Rectal smooth muscle tissue (tissue), 1 donor: ENCODE measurements around the gene CPOX.

Experiments used
- H3K27ac ChIP-seq: one replicate; pipeline ENCODE4 v1.7.0; 2013; ENCODE audit warnings: low read depth, low read length, inconsistent platforms
- H3K27me3 ChIP-seq: one replicate; pipeline ENCODE4 v1.7.0; 2013; ENCODE audit warnings: low read length; ENCODE audit not compliant: control insufficient read depth, insufficient read depth
- H3K36me3 ChIP-seq: one replicate; pipeline ENCODE4 v1.7.0; 2013; ENCODE audit warnings: low read length; ENCODE audit not compliant: control insufficient read depth, insufficient read depth
- H3K4me1 ChIP-seq: one replicate; pipeline ENCODE4 v1.7.0; 2013; ENCODE audit warnings: low read length; ENCODE audit not compliant: control insufficient read depth, insufficient read depth
- H3K4me3 ChIP-seq: one replicate; pipeline ENCODE4 v1.7.0; 2013; ENCODE audit warnings: low read length
- H3K9ac ChIP-seq: one replicate; pipeline ENCODE4 v1.7.0; 2013; ENCODE audit warnings: low read length

CPOX gene

GRCh38 chr3:98555025-98555379 is 38.4 kb downstream of the CPOX start:
- no peaks in the 10 kb centered on the region for H3K4me1 ChIP-seq
- no peak overlapping the region for H3K4me3 ChIP-seq
- H3K27ac ChIP-seq = no peak overlapping the region
- H3K27me3 ChIP-seq = no peaks in the 10 kb centered on the region
- H3K9ac ChIP-seq = no peak overlapping the region
- no peaks in the 10 kb centered on the region for H3K36me3 ChIP-seq

- no peak overlapping the region for H3K4me3 ChIP-seq
- H3K27me3 ChIP-seq = no peaks in the 10 kb centered on the region
- no peaks in the 10 kb centered on the region for H3K36me3 ChIP-seq
- H3K9ac ChIP-seq = no peak overlapping the region
- H3K4me1 ChIP-seq = no peaks in the 10 kb centered on the region
- no peak overlapping the region for H3K27ac ChIP-seq
Measured at GRCh38 chr3:98554580-98554979, 38.8 kb downstream of the CPOX start.

DNA sequence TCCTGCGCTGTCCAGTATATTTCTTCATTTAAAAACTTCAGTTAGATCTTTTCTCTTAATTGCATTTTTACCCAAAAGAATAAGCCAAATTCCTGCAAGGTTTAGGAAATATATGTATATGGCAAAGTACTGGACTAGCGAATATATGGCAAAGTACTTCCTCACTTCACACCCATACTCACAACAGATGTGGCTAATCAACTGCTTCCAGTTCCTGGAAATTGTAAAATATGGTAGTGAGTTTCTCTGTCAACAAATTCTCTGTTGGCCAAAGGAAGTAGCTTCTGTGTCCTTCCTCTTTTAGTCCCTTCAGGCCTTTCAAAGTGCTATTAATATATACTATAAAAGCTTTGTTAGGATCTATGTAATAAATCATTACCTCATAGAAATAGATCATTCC is 39.7 kb downstream of the CPOX start:
- Histone ChIP-seq H3K4me1 (no peaks in the 10 kb centered on the region), H3K27ac (no peak overlapping the region), H3K4me3 (no peak overlapping the region), H3K27me3 (no peaks in the 10 kb centered on the region), H3K9ac (no peak overlapping the region), H3K36me3 (no peaks in the 10 kb centered on the region)

- H3K9ac ChIP-seq = no peak overlapping the region
- no peak overlapping the region for H3K27ac ChIP-seq
- H3K4me1 ChIP-seq = no peaks in the 10 kb centered on the region
- no peak overlapping the region for H3K4me3 ChIP-seq
- no peaks in the 10 kb centered on the region for H3K36me3 ChIP-seq
- H3K27me3 ChIP-seq = no peaks in the 10 kb centered on the region
Measured at GRCh38 chr3:98553021-98553563, 40.3 kb downstream of the CPOX start.

GRCh38 chr3:98552232-98553020 is 41.0 kb downstream of the CPOX start:
- Histone ChIP-seq H3K27ac (no peak overlapping the region), H3K36me3 (no peaks in the 10 kb centered on the region), H3K9ac (no peak overlapping the region)

GRCh38 chr3:98551754-98552153 is 41.7 kb downstream of the CPOX start:
- H3K27me3 ChIP-seq = no peaks in the 10 kb centered on the region
- no peak overlapping the region for H3K4me3 ChIP-seq
- H3K9ac ChIP-seq = no peak overlapping the region
- no peaks in the 10 kb centered on the region for H3K36me3 ChIP-seq
- no peaks in the 10 kb centered on the region for H3K4me1 ChIP-seq
- H3K27ac ChIP-seq = no peak overlapping the region

More at GRCh38 chr3:98552232-98553020, 41.0 kb downstream of the CPOX start:
- Histone ChIP-seq H3K4me1 (no peaks in the 10 kb centered on the region), H3K27me3 (no peaks in the 10 kb centered on the region), H3K4me3 (no peak overlapping the region)

GRCh38 chr3:98551236-98551635 is 42.2 kb downstream of the CPOX start:
- no peaks in the 10 kb centered on the region for H3K36me3 ChIP-seq
- H3K4me3 ChIP-seq = no peak overlapping the region
- H3K9ac ChIP-seq = no peak overlapping the region
- no peak overlapping the region for H3K27ac ChIP-seq
- no peaks in the 10 kb centered on the region for H3K27me3 ChIP-seq
- no peaks in the 10 kb centered on the region for H3K4me1 ChIP-seq

DNA sequence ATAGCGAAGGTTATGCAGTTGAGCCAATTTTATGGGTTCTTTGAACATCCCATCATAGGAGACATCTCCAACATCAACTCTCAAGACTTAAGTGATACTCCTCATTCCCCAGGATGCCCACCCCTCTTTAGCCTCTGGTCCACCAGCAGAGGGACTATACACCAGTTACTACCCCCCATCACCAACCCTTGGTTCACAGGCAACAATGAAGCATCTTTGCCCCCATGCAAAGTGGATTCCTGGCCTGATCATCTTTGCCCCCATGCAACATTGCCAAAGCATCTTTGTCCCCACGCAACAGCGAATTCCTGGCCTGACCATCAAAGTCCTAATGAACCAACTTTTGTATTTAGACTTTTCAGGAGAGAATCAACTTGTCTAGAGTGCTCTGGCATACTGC is 42.6 kb downstream of the CPOX start:
- no peaks in the 10 kb centered on the region for H3K36me3 ChIP-seq
- H3K4me3 ChIP-seq = no peak overlapping the region
- H3K27me3 ChIP-seq = no peaks in the 10 kb centered on the region
- no peak overlapping the region for H3K9ac ChIP-seq
- no peaks in the 10 kb centered on the region for H3K4me1 ChIP-seq
- H3K27ac ChIP-seq = no peak overlapping the region

- H3K27me3 ChIP-seq = no peaks in the 10 kb centered on the region
- H3K4me3 ChIP-seq = no peak overlapping the region
- H3K9ac ChIP-seq = no peak overlapping the region
- no peaks in the 10 kb centered on the region for H3K36me3 ChIP-seq
- H3K27ac ChIP-seq = no peak overlapping the region
- H3K4me1 ChIP-seq = no peaks in the 10 kb centered on the region
Measured at GRCh38 chr3:98548544-98548943, 44.9 kb downstream of the CPOX start.

GRCh38 chr3:98545940-98546339 is 47.5 kb downstream of the CPOX start:
- Histone ChIP-seq H3K9ac (no peak overlapping the region), H3K4me1 (no peaks in the 10 kb centered on the region), H3K36me3 (no peaks in the 10 kb centered on the region), H3K27ac (no peak overlapping the region), H3K4me3 (no peak overlapping the region), H3K27me3 (no peaks in the 10 kb centered on the region)

GRCh38 chr3:98542623-98543022 is 50.8 kb downstream of the CPOX start:
- H3K4me3 ChIP-seq = no peak overlapping the region
- H3K36me3 ChIP-seq = no peaks in the 10 kb centered on the region
- no peak overlapping the region for H3K27ac ChIP-seq
- H3K9ac ChIP-seq = no peak overlapping the region
- H3K27me3 ChIP-seq = no peaks in the 10 kb centered on the region
- no peaks in the 10 kb centered on the region for H3K4me1 ChIP-seq

GRCh38 chr3:98541695-98542094 is 51.7 kb downstream of the CPOX start:
- Histone ChIP-seq H3K27ac (no peak overlapping the region), H3K27me3 (no peaks in the 10 kb centered on the region), H3K9ac (no peak overlapping the region), H3K4me1 (no peaks in the 10 kb centered on the region), H3K4me3 (no peak overlapping the region), H3K36me3 (no peaks in the 10 kb centered on the region)

GRCh38 chr3:98540346-98540745 is 53.1 kb downstream of the CPOX start:
- Histone ChIP-seq H3K9ac (no peak overlapping the region), H3K27me3 (no peaks in the 10 kb centered on the region), H3K4me1 (no peaks in the 10 kb centered on the region), H3K36me3 (no peaks in the 10 kb centered on the region), H3K27ac (no peak overlapping the region), H3K4me3 (no peak overlapping the region)
